DMS53 treated with DMSO at 0.1 percent for 48 hours (cell line): ENCODE measurements around the gene TMEM179.

ENCODE experiments used
- DNase-seq: peaks from one replicate; lab custom pipeline; 2025; ENCODE audit not compliant: unreplicated experiment; lab: John Stamatoyannopoulos, UW

TMEM179 gene

DNA sequence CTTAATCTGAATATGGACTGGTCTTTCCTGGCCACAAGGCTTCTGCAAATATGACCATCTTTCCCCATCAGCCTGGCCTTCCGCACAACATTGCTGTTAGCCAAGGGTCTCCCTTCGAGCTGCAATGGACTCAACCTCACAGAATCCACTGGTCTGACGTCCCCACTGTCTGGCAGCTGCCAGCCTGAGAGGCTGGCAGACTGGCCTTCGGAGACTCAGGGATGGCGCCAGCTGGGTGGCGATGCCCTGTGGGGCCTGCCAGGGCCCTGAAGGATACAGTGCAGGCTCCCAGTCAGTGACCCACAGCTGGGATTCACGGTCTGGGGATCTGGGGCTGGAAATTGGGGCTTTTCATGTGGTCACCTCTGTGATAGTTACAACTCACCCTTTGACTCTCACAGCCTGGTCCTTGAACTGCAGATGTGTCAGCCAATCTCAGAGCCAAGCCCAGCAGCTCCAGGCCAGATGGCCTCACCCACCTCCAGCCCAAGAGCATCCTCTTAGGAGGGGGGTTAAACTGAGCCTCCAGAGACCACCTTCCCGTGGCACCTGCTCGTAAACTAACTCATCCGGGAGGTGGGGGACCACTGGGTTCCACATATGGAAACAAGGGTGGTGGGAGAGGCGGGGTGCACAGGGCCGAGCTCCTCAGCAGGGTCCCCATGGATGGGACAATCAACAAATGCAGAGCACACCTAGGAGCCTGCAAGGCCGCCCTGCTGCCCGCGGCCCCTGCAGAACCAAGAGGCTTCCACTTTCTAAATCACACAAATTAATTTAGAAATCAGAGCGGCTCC lies 46.1 kb downstream of the TMEM179 start:
- no peak for DNase-seq

DNA sequence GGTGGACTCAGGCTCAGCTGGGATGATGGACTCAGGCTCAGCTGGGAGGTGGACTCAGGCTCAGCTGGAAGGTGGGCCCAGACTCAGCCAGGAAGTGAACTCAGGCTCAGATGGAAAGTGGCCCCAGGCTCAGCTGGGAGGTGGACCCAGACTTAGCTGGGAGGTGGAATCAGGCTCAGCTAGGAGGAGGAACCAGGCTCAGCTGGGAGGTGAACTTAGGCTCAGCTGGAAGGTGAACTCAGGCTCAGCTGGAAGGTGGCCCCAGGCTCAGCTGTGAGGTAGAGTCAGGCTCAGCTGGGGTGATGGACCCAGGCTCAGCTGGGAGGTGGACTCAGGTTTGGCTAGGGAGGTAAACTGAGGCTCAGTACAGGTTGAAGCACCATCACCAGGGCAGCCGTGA lies 46.8 kb downstream of the TMEM179 start:
- no peak for DNase-seq

DNA sequence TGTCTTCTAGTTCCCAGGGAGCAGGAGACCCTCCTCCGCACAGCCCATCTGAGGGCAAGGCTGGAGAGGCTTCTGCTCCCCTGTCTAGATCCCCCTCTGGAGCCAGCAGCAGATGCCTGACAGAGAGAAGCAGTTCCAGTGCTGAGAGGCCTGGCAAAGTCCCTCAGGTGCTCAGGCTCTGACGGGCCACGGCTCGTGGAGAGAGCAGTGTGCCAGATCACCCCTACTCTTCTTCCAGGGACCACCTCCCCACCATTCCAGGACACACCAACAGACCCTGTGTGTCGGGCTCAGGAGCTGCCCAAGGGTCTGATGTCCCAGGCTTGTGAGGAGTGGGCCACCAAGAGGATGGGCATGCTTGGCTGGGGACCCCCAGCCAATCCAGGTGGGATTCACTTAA lies 47.5 kb downstream of the TMEM179 start:
- DNase-seq = no peak

DNA sequence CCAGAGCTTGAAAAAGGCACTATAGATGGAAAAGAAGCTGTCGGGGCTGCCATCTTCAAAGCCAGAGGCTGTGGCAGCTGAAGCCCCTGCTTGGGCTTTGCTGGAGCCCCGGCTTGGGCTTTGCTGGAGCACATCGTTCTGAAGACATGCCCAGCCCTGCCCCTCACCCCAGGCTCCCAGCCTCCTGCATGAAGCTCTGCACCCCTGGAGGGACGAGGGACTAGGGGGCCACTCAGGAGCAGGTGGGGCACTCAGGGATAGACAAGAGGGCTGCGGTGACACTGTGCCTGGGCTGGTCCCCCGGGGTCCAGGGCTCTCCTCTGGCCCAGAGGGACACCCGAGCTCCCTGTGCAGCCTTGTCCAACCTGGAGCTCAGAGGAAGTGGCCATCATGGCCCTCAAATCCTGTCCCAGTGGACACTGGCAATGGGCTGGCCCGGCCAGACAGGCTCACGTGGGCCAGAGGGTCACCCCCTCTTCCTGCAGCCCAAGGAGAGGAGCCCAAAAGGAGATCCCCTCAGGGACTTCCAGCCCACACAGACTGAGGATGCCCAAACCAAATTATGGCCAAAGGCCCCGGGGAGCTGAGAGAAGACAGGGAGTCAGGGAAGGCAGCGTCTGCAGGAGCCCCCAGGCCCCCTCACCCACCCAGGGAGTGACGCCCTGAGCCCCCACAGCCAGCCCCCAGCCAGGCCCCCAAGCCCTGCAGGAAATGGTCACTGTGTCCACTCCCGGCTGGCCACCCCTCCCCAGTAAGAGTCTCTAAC lies 48.1 kb downstream of the TMEM179 start:
- no peak for DNase-seq

DNA sequence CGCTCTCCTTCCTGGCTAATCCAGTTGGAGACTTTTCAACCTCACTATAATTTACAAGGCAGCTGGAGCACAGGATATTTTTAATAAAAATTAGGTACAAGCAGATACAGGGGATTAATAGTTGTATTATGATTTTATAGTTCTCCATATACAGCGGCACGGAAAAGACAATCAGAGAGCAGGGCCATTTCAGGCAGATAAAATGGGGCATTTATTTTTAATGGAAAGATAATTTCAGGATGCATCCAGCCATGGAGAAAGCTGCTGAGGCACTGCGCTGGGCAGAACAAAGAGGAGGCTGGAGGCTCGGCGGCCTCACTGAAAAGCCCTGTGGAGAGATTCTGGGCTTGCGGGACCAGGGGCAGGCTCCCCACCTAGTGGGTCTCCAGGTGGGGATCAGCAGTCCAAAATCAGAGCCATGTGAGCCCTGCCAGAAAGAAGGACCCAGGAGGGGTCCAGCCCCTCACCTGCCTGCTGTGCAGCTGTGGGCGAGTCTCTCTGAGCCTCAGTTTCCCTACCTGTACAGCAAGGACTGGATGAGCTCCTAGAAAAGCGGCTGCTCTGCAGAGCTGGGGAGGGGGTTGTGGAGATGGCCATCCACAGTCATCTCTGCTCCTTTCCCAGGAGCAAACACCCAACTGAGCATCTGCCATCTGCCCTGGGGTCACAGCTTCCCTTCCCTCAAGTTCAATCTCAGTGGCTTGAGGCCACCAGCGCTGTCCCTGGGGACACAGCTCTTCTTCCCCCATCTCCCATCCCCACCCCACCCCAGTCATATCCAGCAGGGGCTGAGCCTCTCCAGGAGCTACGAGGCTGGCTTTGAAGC lies 48.9 kb downstream of the TMEM179 start:
- no peak for DNase-seq

DNA sequence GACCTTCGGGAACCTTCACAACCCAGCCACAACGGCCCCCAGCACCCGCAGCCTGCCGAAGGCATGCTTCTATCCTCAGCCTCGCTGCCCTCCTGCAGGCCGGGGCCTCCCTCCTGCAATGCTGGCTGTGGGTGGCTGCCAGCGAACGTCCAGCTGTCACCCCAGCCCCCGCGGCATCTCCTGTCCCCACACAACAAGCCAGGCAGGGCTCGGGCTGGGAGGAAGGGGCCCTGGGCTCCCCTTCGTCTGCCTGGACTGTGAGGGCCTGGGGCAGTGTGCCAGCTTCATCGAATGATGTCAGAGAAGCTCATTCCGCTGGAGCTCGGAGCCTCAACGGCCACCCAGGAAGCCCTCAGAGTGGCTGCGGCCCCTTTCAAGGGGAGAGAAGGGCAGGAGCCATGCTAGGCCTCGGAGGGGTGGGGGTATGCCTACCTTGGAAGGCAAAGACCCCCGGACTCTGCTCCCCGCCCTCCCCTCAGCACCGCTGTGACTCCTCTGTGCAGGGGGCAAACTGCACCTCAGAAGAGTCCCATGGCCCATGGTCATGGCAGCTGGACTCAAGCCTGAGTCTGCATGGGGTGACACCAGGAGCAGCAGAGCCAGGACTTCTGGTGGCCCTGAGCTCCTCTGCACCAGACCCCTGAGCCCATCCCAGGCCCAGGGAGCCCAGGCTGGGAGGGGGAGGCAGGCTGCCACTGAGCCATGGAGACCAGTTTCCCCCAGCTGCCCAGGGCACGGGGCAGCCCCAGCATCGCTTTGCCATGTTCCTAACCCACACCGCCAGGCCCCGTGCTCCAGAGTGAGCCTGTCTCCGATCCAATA lies 49.8 kb downstream of the TMEM179 start:
- no peak for DNase-seq

DNA sequence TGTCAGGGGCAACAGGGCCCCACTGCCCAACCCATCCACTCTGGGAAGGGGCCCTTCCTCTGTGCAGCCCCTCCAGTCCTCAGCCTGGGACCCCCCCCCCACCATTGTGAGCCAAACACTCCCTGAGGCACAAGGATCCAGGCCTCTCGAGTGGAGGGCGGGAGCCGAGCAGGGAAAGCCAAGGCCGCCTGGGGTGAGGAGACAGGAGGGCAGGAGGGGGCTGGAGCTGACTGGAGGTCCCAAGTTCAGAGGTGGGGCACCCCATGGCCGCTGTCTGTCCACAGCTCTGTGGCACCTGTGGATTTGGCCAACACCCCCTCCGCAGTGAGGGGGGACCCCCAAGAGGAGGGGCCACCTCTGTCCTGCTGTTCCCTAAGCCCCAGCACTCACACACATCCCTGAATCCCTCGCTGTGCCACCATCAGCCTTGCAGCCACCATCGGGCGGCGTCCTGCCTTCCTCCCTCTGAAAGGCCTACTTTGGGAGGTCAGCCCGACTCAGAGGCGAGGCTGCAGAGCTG lies 50.4 kb downstream of the TMEM179 start:
- no peak for DNase-seq

DNA sequence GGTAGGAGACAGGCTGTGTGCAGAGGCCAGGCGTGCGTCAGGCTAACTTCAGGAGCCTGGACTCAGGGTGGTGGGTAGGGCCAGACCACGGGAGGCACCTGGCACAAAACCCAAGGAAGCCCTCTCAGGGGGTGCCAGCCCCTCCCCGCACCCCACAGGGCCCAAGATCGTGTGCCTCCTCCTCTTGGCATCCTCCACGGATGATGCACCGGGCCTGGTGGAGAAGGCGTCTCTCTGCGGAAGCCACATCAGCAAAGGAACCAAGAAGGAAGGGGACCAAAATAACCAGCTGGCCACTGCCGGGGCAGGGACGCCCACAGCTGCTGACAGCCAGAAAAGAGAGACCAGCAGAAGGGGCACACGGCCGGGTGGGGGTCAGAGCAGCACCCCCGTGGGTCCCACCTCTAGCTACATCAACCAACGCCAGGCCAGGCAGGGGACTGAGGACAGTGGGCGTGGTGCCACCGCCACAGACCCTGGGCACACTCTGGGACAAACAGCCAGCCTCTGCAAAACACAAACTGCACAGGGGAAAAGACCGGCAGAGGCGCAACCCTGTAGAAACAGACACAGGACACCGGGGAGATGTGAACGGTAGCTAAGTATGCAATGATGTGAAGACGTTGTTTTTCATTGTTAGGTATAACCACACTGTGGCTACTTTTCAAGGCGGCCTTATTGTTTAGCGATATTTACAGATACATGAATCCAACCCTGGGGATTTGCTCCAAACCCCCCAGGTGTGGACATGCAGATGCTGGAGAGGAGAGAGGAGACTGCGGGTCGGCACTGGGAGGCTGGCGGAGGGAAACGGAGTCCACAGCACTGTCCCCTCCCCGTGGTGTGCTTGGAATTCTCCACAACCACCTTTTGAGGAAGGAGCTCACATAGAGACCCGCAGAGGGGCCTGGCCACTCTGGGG lies 51.1 kb downstream of the TMEM179 start:
- DNase-seq = no peak

DNA sequence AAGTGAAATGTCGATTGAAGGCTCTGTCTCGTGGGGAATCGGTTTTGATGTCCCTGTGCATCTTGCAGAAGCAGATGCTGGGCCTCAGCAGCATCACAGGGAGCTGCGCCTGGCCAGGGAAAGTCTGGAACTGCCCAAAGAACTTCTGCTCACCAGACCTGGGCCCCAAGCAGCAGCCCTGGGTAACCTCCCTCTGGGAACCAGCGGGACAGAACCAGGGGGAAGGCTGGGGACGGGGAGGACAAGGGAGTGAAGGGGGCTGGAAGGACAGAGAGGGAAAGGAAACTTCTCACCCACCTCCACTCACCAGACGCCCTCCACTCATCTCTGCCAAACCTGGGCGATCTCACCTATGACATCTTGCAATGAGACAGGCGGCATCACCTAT lies 51.8 kb downstream of the TMEM179 start:
- DNase-seq = no peak

DNA sequence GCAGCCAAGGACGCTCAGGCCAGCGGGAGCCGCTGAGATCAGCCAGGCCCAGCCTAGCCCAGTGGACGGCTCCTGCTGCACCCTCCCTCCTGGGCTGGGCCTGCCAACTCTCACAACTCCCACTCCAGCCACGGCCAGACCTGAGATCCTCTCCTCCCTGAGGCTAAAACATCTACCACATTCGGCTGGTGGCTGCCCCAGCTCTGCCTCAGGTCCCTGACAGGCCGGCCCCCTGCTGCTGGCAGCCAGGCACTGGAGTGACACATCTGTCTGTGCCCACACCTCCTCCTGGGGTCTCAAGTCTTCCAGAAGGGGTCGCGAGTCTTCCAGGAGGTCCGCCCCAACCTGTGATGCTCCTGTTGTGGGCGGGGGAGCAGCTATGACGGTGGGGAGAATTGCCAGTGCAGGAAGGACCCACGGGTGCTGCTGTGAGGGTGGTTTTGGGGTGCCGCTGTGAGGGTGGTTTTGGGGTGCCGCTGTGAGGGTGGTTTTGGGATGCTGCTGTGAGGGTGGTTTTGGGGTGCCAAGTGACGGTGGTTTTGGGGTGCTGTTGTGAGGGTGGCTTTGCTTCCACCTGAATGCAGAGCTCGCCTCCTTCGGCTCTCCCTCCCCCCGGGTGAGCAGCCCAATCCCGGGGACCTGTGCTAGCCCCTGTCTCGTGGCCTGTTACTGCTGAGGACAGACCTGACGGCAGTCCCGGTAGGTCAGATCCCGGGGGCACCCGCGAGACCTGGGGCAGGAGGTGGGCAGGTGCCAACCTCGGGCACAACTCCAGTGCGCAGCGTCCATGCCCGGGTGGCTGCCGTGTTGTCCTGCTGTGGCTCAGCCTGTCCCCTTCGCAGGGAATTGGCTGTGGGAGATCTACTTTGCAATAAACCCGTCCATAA lies 52.5 kb downstream of the TMEM179 start:
- DNase-seq = no peak

DNA sequence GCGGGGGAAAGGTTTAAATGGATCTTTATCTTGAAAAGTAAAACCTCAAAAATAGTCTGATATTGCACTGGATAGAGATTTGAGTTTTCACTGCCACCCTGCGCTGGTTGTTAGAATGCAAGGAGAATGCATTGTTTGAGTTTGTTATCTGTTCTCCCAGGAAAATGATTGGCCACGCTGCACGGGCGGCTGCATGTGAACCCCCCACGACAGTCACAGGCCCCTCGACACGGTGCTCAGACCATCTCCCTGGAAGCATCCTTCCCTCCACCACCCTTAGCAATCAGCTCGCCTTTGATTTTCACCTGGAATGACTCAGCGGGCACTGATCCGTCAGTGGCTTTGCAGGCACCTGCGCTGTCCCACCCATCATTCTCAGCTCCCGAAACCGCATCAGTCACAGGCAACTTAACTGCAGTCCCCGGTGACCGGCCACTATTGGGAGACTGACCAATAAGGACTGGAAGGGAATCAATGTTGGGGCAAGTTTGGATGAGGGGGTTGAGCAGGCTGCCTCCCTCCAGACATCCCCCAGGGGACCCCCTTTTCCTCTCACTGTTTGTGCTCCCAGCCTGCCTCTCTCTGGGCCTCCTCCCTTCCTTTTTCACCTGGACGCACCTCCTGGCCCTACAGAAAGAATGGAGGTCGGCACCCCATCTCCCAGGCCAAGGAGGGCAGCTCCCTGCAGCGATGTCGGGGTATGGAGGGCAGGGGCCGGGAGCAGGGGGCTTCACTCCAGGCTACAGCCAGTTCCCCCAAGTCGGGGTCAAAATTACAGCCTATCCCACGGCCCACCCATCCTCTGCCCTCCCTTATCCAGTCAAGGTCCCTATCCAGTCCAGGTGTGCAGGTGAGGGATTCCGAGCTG lies 53.5 kb downstream of the TMEM179 start:
- no peak for DNase-seq

DNA sequence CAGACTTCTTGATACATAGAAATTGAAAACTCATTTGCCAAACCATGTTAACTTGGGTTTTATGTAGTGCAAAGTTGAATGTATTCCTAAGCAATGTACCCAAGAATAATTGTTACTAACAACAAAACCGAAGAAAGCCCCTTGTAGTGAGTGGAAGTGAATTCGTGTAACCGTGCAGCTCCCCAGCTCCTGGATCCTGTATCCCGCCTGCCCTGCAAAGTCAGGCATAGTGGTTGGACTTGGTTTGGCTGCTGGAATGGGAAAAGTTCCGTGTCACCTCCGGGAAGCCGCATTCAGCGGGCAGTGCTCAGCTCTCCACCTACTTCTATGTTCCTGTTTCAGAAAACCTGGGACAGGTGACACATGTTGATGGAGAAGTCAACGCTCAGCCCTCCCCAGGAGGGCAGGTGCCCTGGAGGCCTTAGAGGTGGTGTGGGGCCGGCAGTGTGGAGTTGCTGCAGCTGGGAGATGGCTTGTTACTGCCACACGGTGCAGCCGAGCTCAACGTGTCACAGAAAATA lies 54.2 kb downstream of the TMEM179 start:
- DNase-seq = no peak

DNA sequence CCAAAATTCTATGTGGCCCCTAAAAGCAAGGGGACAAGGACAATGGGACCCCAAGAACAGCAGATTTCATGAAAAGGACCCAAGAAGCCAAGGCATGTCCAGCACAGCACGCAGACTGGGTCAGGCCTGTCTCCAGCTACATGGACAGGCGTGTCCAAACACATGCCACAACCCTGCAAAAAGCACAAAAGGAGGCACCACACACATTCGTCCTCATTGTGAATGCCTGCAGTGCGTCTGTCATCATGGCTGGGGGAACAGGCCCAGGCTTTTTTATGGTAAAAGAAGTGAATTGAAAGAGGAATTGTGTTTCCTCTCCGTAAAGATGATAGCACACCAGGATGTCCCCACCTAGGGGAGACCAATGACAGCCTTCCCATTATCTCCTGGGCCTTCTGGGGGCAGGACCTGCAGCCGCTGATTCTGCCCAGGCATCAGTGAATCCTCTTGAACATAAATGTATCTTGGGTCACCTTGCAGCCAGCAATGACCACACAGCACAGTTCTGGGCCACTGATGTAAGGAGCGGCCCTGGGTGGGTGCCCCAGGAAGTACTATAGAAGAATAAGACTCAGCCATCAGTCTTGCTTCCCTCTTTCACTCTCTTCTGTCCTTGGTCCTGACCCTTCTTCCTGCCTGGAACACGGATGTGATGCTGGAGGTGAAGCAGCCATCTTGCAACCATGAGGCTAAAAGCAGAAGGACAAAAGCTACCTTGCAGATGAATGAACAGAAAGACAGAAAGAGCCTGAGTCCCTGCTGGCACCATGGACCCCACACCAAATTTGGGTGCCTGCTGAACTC lies 54.8 kb downstream of the TMEM179 start:
- DNase-seq = no peak

DNA sequence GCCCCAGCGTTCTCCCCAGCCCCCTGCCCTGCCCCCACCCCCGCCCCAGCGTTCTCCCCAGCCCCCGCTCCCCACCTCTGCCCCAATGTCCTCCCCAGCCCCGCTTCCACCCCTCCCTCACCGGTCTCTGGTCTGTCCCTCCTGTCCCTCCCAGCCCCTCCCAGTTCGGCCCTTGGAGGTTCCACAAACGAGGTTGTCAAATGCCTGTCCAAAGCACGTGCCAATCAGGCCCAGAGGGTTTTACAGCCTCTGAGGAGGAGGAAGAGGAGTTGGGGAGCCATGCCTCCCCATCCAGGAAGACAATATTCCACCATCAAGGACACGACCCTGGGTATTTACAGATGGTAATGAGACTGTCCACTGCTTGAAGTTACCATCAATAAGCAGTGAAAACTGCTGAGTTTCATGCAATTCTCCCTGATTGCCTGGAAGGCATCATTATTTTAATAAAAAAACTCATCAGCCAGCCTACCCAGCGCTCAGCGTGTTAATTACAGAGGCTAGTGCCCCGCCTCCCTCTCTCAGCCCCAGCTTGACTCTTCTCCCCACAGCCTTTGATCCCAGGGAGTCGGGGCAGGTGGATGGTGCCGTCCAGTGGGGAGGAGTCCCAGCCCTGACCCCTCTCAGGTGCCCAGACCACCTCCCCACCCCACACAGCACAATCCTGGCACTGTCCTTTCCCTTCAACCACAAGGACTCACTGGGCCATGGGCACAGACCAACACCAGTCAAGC lies 55.6 kb downstream of the TMEM179 start:
- DNase-seq = no peak

DNA sequence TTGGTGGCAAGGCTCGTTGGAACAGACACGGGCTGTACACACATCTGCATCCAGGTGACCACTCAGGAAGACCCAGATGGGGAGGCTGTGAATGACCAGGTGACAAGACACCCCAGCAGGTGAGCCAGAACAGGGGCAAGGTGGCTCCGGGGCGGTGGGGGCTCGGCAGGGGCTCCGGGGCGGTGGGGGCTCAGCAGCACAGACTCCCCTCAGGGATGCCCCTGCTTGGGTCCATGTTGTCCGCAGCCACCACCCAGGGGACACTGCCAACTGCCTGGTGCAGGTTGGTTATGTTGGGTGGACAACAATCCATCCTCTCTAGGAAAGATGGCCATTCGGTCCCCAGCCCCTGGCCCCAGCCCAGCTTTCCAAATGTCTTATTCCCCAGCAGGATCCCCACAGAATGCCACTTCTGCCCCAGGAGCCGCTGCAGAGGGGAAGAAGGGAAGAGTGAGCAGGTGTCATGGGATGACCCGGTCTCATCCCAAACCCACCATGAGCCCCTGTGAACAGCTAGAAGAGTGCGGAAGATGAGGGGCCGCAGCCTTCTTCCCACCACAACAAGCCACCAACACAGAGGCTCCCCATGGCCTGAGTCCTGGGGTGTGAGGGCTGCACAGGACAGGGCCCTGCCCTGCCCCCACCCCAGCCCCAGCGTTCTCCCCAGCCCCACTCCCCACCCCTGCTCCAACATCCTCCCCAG lies 56.4 kb downstream of the TMEM179 start:
- DNase-seq = no peak
